HUES64 (cell line): ENCODE measurements around the gene GAP43.

Source experiments
- H3K27ac ChIP-seq: 2 replicates; pipeline ENCODE4 v1.7.0; 2013; ENCODE audit warnings: low read depth, low read length, inconsistent platforms
- H3K27me3 ChIP-seq: 2 replicates; pipeline ENCODE4 v1.6.1; 2013; ENCODE audit warnings: mild to moderate bottlenecking, low read length; ENCODE audit not compliant: insufficient read depth
- H3K36me3 ChIP-seq: 2 replicates; pipeline ENCODE4 v1.6.1; 2013; ENCODE audit warnings: mild to moderate bottlenecking, low read length; ENCODE audit not compliant: insufficient read depth
- H3K4me1 ChIP-seq: 2 replicates; pipeline ENCODE4 v1.6.1; 2013; ENCODE audit warnings: mild to moderate bottlenecking, low read length, moderate library complexity; ENCODE audit not compliant: insufficient read depth
- H3K4me3 ChIP-seq: 2 replicates; pipeline ENCODE4 v1.5.1; 2013; ENCODE audit warnings: mild to moderate bottlenecking, low read length, moderate library complexity
- H3K9ac ChIP-seq: 2 replicates; pipeline ENCODE4 v1.6.1; 2013; ENCODE audit warnings: mild to moderate bottlenecking, low read depth, low read length
- H3K9me3 ChIP-seq: 2 replicates; pipeline ENCODE4 v1.6.1; 2013; ENCODE audit warnings: low read depth, low read length; ENCODE audit not compliant: insufficient read depth
- WGBS: fragments of 150-250, 120-280 bp; methylation state at CpG from one replicate; pipeline ENCODE4 v1.1.7; 2013; ENCODE audit warnings: missing lambda C conversion rate; 5-methylcytosine and 5-hydroxymethylcytosine counted together

Gene GAP43

GRCh38 chr3:115630850-115631249 lies 7.5 kb downstream of the GAP43 start:
- 96% methylated on average over 2 of the region's 3 CpGs for WGBS
- H3K4me1 ChIP-seq = peaks cover 48% of the 10 kb centered on the region
- no peaks in the 10 kb centered on the region; the same call in 1 of the 2 replicates for H3K36me3 ChIP-seq

GRCh38 chr3:115632026-115632425 lies 8.7 kb downstream of the GAP43 start:
- H3K4me3 ChIP-seq = no peak overlapping the region
- H3K36me3 ChIP-seq = no peaks in the 10 kb centered on the region; the same call in 1 of the 2 replicates
- H3K27me3 ChIP-seq = no peaks in the 10 kb centered on the region
- no peaks in the 10 kb centered on the region for H3K9me3 ChIP-seq
- H3K27ac ChIP-seq = no peak overlapping the region
- H3K9ac ChIP-seq = no peak overlapping the region
- peaks cover 36% of the 10 kb centered on the region for H3K4me1 ChIP-seq

More at GRCh38 chr3:115630850-115631249, 7.5 kb downstream of the GAP43 start:
- Histone ChIP-seq H3K27ac (no peak overlapping the region), H3K9me3 (no peaks in the 10 kb centered on the region), H3K4me3 (no peak overlapping the region), H3K9ac (no peak overlapping the region), H3K27me3 (no peaks in the 10 kb centered on the region)

GRCh38 chr3:115633467-115633866 lies 10.2 kb downstream of the GAP43 start:
- Histone ChIP-seq H3K27ac (no peak overlapping the region), H3K36me3 (no peaks in the 10 kb centered on the region; the same call in 1 of the 2 replicates), H3K9me3 (no peaks in the 10 kb centered on the region), H3K27me3 (no peaks in the 10 kb centered on the region), H3K9ac (no peak overlapping the region), H3K4me3 (no peak overlapping the region), H3K4me1 (peaks cover 22% of the 10 kb centered on the region)
- WGBS = 100% methylated on average over 2 of the region's 3 CpGs

GRCh38 chr3:115634052-115634451 lies 10.7 kb downstream of the GAP43 start:
- H3K4me1 ChIP-seq = peaks cover 21% of the 10 kb centered on the region
- 97% methylated on average over 1 of the region's 2 CpGs for WGBS

GRCh38 chr3:115635406-115635805 lies 12.1 kb downstream of the GAP43 start:
- Histone ChIP-seq H3K4me1 (peaks cover 8% of the 10 kb centered on the region), H3K9ac (no peak overlapping the region), H3K9me3 (no peaks in the 10 kb centered on the region), H3K27me3 (no peaks in the 10 kb centered on the region), H3K36me3 (no peaks in the 10 kb centered on the region; the same call in 1 of the 2 replicates), H3K4me3 (no peak overlapping the region), H3K27ac (no peak overlapping the region)
- 86% methylated on average over 1 of the region's 1 CpG for WGBS

More at GRCh38 chr3:115634052-115634451, 10.7 kb downstream of the GAP43 start:
- Histone ChIP-seq H3K4me3 (no peak overlapping the region), H3K36me3 (no peaks in the 10 kb centered on the region; the same call in 1 of the 2 replicates), H3K9ac (no peak overlapping the region), H3K27me3 (no peaks in the 10 kb centered on the region), H3K9me3 (no peaks in the 10 kb centered on the region), H3K27ac (no peak overlapping the region)

GRCh38 chr3:115638241-115638640 lies 14.9 kb downstream of the GAP43 start:
- Histone ChIP-seq H3K9ac (no peak overlapping the region), H3K9me3 (no peaks in the 10 kb centered on the region), H3K4me3 (no peak overlapping the region), H3K27ac (no peak overlapping the region), H3K4me1 (no peaks in the 10 kb centered on the region), H3K27me3 (no peaks in the 10 kb centered on the region), H3K36me3 (no peaks in the 10 kb centered on the region; the same call in 1 of the 2 replicates)
- WGBS = 92% methylated on average over 1 of the region's 1 CpG

GRCh38 chr3:115638991-115639390 lies 15.7 kb downstream of the GAP43 start:
- Histone ChIP-seq H3K9me3 (no peaks in the 10 kb centered on the region), H3K36me3 (no peaks in the 10 kb centered on the region; the same call in 1 of the 2 replicates), H3K27ac (no peak overlapping the region), H3K9ac (no peak overlapping the region), H3K4me3 (no peak overlapping the region), H3K27me3 (no peaks in the 10 kb centered on the region), H3K4me1 (no peaks in the 10 kb centered on the region)
- 75% methylated on average over 1 of the region's 1 CpG for WGBS

GRCh38 chr3:115644391-115644790 lies 21.1 kb downstream of the GAP43 start:
- no peaks in the 10 kb centered on the region for H3K9me3 ChIP-seq
- no peaks in the 10 kb centered on the region for H3K4me1 ChIP-seq
- H3K27me3 ChIP-seq = no peaks in the 10 kb centered on the region
- no peak overlapping the region for H3K9ac ChIP-seq
- WGBS = 78% methylated on average over 1 of the region's 1 CpG
- no peak overlapping the region for H3K27ac ChIP-seq
- H3K36me3 ChIP-seq = no peaks in the 10 kb centered on the region
- no peak overlapping the region for H3K4me3 ChIP-seq

- WGBS = 100% methylated on average over 1 of the region's 2 CpGs
These were observed 22.8 kb downstream of the GAP43 start for GRCh38 chr3:115646027-115646690.

GRCh38 chr3:115648559-115648958 lies 25.2 kb downstream of the GAP43 start:
- no peak overlapping the region for H3K27ac ChIP-seq
- H3K36me3 ChIP-seq = no peaks in the 10 kb centered on the region
- H3K4me1 ChIP-seq = no peaks in the 10 kb centered on the region
- no peak overlapping the region for H3K9ac ChIP-seq
- H3K4me3 ChIP-seq = no peak overlapping the region
- no peaks in the 10 kb centered on the region for H3K9me3 ChIP-seq
- no peaks in the 10 kb centered on the region for H3K27me3 ChIP-seq
- 86% methylated on average over 1 of the region's 1 CpG for whole genome bisulfite sequencing

More at GRCh38 chr3:115646027-115646690, 22.8 kb downstream of the GAP43 start:
- Histone ChIP-seq H3K27ac (no peak overlapping the region), H3K36me3 (no peaks in the 10 kb centered on the region), H3K27me3 (no peaks in the 10 kb centered on the region), H3K9ac (no peak overlapping the region), H3K9me3 (no peaks in the 10 kb centered on the region), H3K4me3 (no peak overlapping the region), H3K4me1 (no peaks in the 10 kb centered on the region)

GRCh38 chr3:115651087-115651486 lies 27.8 kb downstream of the GAP43 start:
- Histone ChIP-seq H3K9ac (no peak overlapping the region), H3K9me3 (no peaks in the 10 kb centered on the region), H3K4me1 (peaks cover 14% of the 10 kb centered on the region; the same call in 1 of the 2 replicates), H3K27ac (no peak overlapping the region), H3K36me3 (no peaks in the 10 kb centered on the region), H3K27me3 (no peaks in the 10 kb centered on the region), H3K4me3 (no peak overlapping the region)
- WGBS = no CpG with 5 or more reads among the region's 1 CpG
